ENCODE measurements around the gene UAP1L1.

DNA sequence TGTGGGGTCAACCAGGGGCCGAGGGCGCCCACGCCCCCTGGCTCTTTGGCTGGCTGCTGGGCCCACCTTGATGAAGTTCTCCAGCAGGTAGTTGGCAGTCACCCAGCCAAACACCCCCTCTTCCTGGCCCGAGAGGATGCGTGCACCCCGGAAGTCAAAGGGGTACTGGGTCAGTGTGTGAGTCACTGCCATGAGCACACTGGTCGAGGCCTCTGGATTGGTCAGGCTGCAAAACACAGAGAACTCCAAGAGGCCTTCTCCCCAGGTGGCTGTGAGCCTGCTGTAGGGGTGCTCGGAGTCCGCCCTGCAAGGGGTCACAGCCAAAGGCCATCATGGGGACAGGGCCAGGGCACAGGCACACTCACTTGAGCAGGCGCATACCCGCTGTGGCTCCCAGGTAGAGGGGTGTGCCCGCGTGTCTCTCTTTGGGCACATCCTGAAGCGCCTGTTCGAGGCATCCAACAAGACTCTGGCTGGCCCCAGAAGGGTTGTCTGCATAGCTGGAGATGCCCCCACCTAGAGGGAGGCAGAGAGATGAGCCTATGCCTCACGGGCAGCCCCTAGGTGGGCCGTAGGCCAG, 26.1 kb upstream of the UAP1L1 start:
- TF ChIP-seq, protein P1, sequence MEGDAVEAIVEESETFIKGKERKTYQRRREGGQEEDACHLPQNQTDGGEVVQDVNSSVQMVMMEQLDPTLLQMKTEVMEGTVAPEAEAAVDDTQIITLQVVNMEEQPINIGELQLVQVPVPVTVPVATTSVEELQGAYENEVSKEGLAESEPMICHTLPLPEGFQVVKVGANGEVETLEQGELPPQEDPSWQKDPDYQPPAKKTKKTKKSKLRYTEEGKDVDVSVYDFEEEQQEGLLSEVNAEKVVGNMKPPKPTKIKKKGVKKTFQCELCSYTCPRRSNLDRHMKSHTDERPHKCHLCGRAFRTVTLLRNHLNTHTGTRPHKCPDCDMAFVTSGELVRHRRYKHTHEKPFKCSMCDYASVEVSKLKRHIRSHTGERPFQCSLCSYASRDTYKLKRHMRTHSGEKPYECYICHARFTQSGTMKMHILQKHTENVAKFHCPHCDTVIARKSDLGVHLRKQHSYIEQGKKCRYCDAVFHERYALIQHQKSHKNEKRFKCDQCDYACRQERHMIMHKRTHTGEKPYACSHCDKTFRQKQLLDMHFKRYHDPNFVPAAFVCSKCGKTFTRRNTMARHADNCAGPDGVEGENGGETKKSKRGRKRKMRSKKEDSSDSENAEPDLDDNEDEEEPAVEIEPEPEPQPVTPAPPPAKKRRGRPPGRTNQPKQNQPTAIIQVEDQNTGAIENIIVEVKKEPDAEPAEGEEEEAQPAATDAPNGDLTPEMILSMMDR (IDR thresholded peaks at IDR 0.05), result no peak
- TF ChIP-seq POLR2AphosphoS5 (IDR thresholded peaks at IDR 0.05), result no peak
- no peak for TF ChIP-seq POLR2A (IDR thresholded peaks at IDR 0.05)

All from suprapubic skin (tissue), 4 donors.